ENCODE measurements around the gene ESYT2.

The ESYT2 gene

DNA sequence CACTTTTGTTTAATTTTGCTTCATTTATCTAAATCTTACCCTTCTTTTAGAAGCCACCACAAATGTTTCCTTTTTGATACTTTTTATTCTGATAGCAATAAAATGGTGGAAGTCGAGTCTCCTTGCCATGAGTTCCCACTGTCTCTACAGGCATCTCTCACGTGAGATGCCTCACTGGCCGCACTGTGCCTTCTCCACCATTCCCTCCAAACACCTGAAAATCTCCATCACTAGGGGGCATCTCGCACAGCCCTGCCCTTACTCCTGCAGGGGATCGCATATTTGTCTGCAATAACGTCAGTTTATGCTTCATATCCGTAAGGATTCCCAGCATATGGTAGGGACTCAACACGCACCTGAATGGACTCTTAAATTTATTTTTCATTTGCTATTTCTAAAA is 68.4 kb downstream of the ESYT2 start:
- no peak for DNase-seq

DNA sequence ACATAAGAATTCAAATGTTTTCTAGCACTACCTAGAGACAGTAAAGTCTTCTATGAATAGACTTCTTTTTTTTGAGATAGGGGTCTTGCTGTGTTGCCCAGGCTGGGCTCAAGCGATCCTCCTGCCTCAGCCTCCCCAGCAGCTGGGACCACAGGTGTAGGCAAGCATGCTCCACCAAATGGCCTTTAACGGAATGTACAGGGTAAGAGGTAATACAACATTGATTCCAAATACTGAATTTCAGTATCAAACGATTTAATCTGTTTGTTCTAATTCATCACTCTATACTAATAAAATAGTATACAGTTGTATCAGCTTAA is 68.9 kb downstream of the ESYT2 start:
- DNase-seq, result no peak

DNA sequence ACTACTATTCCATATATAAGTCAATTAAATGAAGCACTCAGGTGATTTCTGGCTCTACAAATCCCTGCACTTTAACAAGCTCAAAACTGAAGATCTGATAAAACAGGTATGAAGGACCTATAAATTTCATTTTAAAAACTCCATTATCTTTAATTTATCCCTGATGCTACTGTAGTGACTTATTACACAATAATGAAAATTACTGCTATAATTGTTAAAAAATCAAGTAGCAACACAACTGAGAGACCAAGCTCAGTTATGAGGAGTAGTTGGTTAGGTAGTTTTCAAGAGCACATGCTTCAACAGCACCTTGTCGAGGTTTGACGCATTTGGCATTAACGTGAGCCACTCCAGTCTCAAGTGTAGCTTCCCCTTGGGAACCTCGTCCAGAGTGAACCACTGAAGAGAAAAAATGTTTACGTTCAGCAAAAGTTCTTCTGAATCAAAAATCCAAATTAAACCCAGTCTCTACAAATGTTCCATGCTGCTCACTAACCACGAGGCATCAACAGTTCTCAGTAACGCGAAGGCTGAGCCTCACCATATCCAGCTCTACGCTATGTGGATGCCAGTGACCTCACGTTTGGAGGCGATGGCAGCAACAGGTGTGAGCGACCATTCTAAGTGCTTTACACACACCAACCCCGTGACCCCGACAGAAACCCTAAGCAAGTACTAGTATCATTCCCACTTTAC is 69.4 kb downstream of the ESYT2 start:
- no peak for DNase-seq

DNA sequence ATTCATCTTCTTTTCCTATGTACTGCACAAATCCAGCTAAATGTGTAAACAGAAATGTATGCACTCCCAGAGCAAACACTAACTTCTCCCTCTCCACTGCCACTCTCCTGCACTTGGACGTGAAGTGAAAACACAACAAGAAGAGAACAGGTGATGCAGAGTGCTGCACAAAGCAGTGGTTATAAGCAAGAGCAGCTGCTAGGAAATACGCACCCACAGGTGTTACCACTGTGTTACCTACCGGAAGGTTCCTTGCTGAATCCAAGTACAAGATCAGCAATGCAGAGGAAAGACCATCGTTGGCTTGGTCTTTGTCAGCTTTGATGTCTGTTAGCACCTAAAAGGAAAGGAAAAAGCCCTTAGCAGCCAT is 70.1 kb downstream of the ESYT2 start:
- no peak for DNase-seq

DNA sequence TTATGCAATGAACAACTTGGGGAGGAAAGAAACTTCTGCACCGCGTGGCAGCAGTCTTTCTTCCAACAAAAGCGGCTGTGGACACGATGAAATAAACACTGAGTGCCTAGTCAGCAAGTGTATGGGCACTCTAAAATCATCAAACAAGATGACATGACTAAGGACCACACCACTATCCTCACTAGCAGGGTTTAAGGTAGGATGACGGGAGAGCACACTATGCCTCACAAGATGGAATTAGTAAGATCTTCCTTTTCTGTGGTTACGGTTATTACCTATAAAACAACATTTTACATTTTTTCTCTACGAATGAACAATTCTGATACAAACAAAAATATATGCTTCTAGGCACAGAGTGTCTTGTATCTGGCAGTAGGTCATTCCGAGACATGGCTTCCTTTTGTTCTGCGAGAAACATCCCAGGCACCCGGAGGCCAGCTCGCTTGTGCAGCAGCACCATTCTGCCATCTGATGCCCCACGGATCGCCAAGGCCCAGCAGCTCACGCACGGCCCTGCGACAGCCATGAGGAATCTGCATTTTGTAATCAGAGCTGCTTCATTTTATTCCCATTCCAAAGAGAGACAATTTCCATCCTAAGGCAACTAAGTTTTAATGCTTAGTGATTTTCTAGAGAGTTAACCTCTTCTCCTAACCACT is 70.6 kb downstream of the ESYT2 start:
- no peak for DNase-seq

DNA sequence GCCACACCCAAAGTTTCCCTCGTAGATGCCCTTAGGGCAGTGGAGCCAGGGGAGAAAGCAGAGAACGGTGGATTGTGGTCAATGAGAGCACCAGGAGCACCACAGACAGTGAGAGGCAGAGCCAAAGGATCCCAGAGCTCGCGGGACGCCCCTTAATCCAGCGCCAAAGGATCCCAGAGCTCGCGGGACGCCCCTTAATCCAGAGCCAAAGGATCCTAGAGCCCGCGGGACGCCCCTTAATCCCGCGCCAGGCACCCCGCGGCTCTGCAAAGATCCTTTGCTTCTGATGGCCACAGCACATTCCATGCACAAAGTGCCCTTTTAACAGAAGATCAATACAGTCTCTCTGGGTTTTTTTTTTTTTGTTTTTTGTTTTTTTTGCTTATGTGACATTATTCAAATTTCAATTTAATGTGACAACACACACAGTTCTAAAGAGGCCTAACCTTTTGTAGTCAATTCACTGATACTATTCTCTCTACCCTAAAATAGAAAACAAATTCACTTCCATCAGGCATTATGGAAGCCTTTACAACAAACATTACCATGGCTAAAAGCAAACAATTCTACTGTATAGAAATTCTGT is 71.8 kb downstream of the ESYT2 start:
- no peak for DNase-seq

DNA sequence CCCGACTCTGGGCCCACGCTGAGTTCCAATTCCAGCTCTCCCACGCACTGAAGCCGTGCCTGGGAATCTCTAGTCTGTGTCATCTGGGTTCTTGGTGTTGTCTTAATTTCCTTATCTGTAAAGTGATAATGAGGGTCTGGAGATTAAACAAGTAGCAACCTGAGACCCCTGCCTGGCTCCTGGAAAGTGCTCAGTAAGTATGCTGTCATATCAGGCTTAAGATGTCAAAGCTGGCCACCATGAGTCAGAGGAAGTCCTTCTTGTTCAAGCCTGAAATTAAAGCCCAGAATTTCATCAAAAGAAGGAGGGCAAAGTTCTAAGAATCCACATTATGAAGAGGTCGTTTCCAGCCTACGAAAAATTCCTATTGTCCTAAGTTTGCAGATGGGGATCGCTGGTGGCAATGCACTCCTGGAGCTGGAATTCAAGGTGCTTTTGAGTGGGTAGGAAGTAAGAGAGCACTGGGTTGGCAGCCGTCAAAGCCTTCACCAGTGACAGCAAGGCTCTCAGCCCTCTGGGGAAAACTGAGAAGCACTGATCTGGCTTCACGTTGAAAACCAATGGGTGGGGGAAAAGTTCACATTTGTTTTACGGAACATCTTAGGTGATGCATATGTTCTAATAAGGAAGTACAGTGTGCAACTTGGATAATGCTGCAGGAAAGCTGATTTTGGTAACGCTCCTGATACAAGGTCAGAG is 74.4 kb downstream of the ESYT2 start:
- no peak for DNase-seq

DNA sequence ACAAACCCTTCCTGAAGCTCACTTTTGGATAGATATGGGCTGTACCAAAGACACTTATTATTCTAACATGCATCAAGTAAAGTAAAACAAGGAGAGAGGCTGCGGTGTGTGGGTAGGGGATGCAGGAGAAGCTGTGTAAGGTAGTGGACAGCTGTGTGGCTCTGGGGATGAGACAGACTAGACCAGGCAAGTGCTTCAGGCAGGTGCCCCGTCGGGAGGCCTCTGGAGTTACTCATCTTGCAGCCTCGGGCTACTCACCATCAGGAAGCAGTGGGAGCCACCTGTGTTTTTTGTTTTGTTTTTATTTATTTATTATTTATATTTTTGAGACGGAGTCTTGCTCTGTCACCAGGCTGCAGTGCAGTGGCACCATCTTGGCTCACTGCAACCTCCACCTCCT is 75.4 kb downstream of the ESYT2 start:
- no peak for DNase-seq

DNA sequence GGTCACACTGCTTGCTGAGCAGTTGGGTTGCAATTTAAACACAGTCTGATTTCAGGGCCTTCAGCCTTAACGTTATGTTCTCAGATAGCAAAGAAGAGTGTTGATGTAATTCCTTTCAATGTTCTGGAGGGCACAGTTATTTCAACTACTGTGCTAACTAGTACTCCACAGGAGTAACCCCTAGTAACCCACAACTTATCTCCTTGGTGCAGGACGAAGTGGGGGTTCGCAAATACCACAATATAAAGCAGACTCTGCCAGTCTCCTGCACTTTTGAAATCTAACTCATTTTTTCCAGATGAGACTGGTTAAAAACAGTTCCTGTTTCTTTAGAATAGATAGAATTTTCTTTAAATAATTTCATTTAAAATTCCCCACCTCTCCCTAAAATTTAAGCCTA is 77.6 kb downstream of the ESYT2 start:
- DNase-seq, result no peak

DNA sequence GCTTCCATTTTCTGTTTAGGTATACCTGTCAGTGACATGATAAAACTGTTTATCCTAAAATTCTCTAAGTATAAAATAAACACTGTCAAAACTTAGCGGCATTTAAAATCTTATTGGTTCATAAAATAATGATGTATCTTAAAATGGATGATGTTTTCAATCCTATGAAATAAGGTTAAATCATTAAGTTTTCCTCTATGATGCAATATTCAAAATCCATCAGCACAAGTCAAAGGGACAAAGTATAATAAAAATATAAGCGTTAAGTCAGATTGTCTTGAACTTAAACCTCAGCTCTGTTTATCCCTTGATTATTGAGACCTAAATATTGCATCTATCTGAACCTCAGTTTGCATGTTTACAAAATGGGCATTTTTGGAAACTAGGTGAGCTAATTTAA is 78.1 kb downstream of the ESYT2 start:
- no peak for DNase-seq

DNA sequence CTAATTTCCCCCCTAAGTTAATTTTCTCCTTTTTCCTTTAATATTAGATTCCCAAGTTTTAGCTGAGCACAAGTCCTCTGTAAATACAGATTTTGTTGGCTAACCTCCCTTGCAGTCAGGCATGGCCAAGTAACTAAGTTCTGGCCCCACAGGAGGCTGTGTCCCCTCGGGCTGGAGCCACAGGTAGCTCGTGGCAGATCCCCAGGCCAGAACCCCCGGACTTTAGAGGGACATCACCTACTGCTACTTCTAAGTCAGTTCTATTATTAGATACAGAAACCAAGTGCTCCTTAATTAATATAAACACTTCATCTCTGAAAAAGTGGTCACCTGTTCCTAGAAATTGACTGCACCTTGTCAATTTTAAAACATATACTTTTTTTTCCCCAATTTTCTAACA is 78.6 kb downstream of the ESYT2 start:
- no peak for DNase-seq

DNA sequence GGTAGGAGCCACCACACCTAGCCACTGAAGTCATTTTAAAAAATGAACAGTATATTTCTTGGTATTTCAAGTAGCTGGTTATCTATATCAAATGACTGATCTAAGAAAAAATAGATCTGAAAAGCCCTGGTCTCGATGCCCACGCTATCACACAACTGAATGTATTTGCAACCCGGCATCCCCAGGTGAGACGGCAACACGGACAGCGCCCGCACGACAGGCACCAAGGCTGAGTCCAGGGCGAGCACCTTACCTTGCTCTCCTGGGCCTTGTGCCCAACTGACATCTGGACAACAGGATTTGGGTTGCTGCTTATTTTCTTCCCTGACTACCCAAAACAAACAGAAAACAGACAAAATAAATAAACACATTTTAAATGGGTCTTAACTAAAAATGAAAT is 79.9 kb downstream of the ESYT2 start:
- DNase-seq, result no peak

DNA sequence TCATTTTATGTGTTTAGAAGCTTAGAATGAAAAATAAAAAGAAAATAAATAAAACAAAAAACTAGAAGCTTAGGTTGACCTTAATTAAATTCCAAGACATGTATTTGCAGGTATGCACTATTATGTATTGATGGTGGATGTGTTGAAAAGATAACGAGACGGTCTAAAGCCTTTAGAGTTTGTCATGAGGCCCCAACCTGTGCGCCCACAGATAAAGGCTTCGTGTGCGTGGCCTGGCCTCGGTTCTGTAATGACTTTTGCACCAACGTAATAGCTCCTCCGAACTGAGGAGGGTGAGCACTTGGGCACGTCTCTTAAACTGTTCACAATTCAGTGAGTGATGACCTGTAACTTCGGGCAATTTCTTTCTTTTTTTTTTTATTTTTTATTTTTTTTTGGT is 81.0 kb downstream of the ESYT2 start:
- no peak for DNase-seq

DNA sequence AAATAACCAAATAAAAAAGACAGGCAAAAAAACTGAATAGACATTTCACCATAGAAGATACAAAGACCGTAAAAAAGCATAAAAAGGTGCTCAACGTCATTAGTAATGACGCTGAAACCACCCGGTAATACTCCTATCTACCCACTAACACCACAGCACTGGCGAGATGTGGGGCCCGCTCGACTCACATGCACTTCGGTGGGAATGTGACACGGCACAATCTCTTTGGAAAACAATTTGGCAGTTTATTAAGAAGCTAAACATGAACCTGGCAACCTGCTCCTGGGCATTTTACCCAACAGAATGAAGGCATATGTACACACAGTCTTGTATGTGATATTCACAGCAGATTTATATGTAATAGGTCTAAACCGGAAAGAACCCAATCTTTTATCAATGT is 81.9 kb downstream of the ESYT2 start:
- no peak for DNase-seq

DNA sequence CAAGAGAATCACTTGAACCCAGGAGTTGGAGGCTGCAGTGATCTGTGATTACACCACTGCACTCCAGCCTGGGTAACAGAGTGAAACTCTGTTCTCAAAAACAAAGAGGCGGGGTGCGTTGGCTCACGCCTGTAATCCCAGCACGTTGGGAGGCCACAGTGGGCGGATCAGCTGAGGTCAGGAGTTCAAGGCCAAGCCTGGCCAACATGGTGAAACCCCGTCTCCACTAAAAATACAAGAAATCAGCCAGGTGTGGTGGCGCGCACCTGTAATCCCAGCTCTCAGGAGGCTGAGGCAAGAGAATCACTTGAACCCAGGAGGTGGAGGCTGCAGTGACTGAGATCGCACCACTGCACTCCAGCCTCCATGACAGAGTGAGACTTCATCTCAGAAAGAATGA is 82.4 kb downstream of the ESYT2 start:
- no peak for DNase-seq

DNA sequence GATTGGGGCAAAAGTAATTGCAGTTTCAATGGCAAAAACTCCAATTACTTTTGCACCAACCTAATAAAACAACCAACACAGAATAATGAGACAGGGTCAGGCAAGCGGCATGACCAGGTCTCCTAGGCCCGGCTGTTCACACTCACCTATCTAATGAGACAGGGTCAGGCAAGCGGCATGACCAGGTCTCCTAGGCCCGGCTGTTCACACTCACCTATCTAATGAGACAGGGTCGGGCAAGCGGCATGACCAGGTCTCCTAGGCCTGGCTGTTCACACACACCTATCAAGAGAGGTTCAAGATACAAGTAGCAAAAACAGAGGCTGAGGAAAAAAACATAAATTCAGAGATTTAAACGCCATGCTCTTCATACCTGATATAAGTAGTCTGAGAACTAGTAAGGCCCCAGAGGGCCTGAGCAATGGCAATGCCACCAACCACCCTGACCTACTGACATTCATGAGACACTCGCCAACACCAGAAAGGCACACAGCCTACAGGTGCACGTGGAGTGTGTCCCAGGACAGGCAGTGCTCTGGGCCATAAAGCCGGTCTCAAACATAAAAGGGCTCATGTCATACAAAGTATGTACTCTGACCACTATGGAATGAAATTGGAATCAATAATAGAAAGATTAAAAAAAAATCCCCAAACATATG is 84.1 kb downstream of the ESYT2 start:
- no peak for DNase-seq

DNA sequence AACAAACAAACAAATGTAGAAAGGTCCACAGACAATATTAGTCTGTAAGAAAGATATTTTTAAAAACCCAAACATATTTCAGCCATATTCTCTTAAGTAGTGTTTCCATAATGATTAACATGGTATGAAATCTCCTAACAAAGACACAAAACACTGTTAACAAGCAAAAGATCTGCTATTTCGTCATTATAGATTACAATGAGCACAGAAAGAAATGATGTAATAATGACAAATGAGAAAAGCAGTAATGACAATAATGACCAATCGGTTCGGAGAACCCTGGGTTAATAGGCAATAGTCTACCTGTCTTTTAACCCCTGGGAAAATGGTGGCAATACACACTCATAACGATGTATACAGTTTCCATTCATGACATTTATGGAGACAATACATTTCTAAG is 85.2 kb downstream of the ESYT2 start:
- DNase-seq, result no peak

DNA sequence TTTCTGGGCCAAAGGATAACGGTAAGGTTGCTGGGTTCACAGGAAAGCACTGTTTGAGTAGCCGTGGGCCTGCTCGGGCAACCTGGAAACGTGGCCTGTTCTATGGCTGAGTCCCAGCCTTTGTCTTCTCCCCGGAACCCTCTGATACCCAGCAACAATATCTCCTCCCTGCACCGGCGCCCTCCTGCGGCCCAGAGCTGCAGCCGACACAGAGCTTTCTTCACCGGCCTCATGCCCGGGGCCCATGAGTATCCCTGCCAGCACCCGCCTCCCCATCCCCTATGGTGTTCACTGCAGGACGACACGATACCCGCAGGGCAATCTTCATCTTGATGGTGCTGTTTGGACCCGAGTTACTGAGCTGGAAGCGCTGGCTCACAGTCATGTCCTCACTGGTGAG is 86.1 kb downstream of the ESYT2 start:
- no peak for DNase-seq

DNA sequence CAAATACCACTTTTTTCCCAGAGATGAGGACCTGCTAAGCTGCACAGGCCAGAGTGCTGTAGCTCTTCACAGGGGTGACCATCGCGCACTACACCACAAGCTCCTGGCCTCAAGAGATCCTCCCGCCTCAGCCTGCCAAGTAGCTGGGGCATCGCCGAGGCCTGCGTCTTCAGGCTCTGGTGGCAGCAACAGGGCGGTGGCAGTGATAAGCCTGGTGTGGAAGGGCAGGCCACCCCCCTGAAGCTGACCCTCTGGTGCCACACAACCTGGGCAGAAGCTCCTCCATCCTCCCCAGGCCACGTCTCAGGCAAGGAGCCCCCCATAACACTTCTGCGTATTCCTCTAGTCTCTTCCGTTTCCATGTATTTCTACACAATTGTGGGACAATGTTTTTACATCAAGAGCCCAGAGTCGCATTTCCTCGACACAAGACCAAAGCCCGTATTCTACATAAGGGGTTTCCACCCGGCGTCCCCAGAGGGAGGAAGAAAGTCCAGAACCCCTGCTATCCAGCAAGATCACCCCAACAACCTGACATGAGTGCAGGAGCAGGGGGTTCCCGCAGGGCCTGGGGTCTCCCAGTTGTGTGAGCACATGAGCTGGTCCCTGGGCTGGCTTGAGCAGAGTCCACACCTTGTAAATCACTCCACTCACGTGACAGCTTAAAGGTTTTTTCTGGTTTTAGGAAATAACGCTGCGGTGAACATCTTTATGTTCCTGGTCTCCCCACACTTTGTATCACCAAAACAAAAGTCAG is 87.1 kb downstream of the ESYT2 start:
- no peak for DNase-seq

DNA sequence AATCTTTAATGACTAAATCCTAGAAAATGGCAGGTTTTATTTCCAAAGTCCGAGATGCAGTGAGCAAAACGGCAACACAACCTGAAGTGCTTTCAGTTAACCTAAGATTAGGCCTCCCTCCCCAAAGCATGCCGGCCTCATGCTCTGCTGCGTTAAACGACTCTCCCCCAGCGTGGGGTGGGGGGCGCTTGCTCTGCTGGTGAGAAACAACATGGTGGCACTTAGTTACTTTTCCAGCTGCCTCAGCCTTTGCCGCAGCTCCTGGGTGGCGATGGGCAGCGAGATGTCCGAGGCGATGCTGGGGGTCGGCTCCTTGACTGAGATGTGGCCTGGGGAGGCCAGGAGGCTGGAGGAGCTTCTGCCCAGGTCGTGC is 88.0 kb downstream of the ESYT2 start:
- no peak for DNase-seq

DNA sequence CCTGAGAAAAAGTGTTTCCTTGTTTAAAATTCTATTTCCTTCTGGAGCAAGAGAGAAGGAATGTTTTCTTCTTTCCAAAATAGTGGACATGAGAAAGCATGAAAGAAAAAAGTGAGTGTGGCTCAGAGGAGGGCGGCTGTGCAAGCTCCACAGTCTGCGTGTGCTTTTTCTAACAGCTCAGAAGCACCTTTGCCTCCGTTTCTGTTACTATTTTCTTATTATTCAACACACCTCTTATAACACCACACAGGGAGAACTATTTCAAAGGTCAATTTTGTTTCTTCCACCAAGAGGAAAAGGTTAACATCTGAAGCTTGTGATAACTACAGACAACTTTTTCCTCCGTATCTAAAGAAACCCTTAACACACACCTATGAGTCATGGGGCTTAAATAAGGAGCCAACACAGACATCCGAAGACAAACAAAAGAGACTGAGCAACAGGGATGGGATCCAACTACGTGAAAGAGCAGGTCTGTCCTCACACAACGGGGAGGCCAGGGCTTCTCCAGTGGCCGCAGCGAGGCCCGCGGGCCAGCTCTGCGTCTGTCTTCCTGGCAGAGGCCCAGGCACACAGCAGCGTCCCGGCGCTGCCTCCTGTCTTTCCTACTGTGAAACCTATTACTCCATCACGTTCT is 88.5 kb downstream of the ESYT2 start:
- DNase-seq, result no peak

DNA sequence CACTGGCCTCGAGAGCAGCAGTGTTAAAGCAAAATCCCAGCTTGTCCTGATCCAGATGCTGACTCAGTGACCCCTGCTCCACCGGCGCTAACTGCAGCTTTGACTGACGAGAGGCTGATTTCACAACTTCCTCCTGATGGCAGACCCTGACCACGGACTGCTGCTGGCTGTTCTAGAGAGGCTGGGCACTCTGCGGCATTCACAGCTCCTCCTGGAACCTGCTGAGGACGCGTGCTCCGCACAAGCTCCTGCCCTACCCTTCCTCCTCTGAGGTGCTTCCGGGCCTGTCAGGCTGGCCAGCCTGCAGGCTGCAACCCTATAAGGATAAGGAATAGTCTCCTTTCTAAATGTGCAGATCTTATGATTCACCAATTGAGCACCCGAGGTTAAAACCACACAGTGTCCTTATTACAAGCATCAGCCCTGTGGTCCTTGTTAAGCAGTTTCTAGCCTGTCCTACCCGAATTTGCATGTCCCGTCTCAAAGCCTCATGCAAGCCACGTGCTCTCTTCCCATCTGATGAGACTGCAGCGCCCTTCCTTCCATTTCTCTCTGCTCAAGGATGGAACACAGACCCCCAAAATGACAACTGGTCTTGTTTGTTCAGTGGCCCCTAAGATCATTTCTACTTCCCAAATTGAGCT is 89.2 kb downstream of the ESYT2 start:
- no peak for DNase-seq

All from activated CD4-positive, alpha-beta T cell treated with anti-CD3 and anti-CD28 coated beads, Interleukin-2, amount 50 U/mL, for 48 hours (primary cell).